ENCODE data around the gene HAGHL.

DNA sequence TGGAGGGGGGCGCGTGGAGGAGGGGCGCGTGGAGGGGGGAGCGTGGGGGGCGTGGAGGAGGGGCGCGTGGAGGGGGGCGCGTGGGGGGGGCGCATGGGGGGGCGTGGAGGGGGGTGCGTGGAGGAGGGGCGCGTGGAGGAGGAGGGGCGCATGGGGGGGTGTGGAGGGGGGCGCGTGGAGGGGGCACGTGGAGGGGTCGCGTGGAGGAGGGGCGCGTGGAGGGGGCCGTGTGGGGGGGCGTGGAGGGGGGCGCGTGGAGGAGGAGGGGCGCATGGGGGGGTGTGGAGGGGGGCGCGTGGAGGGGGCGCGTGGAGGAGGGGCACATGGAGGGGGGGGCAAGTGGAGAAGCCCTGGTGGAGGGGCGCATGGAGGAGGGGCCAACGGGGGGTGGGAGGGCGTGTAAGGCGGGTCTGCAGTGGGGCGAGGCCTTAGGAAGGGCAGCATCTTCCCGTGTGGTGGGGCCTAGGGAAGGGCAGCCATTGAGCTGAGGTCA lies 40.9 kb downstream of the HAGHL start:
- TF ChIP-seq, protein P1, sequence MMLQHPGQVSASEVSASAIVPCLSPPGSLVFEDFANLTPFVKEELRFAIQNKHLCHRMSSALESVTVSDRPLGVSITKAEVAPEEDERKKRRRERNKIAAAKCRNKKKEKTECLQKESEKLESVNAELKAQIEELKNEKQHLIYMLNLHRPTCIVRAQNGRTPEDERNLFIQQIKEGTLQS (IDR thresholded peaks at IDR 0.05) = no peak
- TF ChIP-seq FOSL1 (IDR thresholded peaks at IDR 0.05; ENCODE audit: low read depth) = no peak
- TF ChIP-seq POLR2A (IDR thresholded peaks at IDR 0.05; ENCODE audit: borderline replicate concordance, extremely low read depth, insufficient read depth, insufficient read length) = no peak
- no peak for TF ChIP-seq CEBPB (IDR thresholded peaks at IDR 0.05; ENCODE audit: low read depth)
- no peak for TF ChIP-seq ZNF274 (IDR thresholded peaks at IDR 0.05; ENCODE audit: low read depth, low read length)
- no peak for TF ChIP-seq CBX3 (IDR thresholded peaks at IDR 0.05; ENCODE audit: low read depth)
- TF ChIP-seq, protein P2, sequence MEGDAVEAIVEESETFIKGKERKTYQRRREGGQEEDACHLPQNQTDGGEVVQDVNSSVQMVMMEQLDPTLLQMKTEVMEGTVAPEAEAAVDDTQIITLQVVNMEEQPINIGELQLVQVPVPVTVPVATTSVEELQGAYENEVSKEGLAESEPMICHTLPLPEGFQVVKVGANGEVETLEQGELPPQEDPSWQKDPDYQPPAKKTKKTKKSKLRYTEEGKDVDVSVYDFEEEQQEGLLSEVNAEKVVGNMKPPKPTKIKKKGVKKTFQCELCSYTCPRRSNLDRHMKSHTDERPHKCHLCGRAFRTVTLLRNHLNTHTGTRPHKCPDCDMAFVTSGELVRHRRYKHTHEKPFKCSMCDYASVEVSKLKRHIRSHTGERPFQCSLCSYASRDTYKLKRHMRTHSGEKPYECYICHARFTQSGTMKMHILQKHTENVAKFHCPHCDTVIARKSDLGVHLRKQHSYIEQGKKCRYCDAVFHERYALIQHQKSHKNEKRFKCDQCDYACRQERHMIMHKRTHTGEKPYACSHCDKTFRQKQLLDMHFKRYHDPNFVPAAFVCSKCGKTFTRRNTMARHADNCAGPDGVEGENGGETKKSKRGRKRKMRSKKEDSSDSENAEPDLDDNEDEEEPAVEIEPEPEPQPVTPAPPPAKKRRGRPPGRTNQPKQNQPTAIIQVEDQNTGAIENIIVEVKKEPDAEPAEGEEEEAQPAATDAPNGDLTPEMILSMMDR (IDR thresholded peaks at IDR 0.05 in 2 of 3, conservative IDR thresholded peaks at IDR 0.05 in 1 of 3; ENCODE audit: borderline replicate concordance in 1 of 3, insufficient read depth in 1 of 3, low read depth in 2 of 3, low read length in 2 of 3) = no peak
- TF ChIP-seq, protein P3, sequence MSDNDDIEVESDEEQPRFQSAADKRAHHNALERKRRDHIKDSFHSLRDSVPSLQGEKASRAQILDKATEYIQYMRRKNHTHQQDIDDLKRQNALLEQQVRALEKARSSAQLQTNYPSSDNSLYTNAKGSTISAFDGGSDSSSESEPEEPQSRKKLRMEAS (IDR thresholded peaks at IDR 0.05) = no peak
- no peak for TF ChIP-seq JUND (IDR thresholded peaks at IDR 0.05)
